ENCODE measurements around the gene SOCS7. TPM values are rescaled to one million over a fixed set of nuclear protein-coding genes. Genes with fewer than 3 reads are reported as not detected.

SOCS7 gene
- polyA plus RNA-seq, 3 donors: 0.14 to 13.2 (median 0.15) TPM

DNA sequence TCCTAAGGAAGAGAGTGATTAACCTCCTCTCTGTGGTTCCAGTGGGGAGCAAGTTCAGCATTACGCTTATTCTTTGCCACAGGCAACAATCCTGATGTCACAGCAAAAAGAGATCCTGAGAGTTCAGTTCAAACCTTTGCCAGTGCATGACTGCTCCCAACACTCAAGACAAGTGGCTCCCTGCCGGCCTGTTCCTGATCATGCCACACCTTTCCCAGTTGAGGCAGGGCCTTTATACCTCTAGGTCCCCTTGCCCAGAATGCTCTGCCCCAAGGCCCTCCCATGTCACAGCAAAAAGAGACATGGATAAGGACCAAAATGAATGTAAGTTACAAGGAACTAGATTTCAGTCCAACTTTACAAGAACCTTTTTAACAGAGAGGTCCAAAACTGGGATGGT lies 45.6 kb downstream of the SOCS7 start:
- Histone ChIP-seq H3K79me2 (ENCODE audit: insufficient read depth, low read length) (no peaks in the 10 kb centered on the region), H3K36me3 (replicated peaks in 1 of 2; ENCODE audit: control insufficient read depth in 1 of 2, insufficient read depth in 2 of 2, low read length in 2 of 2) (peaks cover 51 to 82% of the 10 kb centered on the region in 2 donors), H3K4me2 (replicated peaks; ENCODE audit: extremely low read depth, low read length, poor library complexity, severe bottlenecking) (no peak overlapping the region), H2AFZ (ENCODE audit: insufficient read depth, low read depth, low read length, poor library complexity, severe bottlenecking) (no peak overlapping the region), H3K9me3 (replicated peaks in 1 of 2; ENCODE audit: control insufficient read depth in 1 of 2, insufficient read depth in 1 of 2, low read length in 2 of 2) (no peaks in the 10 kb centered on the region), H3K27ac (ENCODE audit: low read depth in 1 of 2, low read length in 2 of 2) (no peak overlapping the region), H3K27me3 (ENCODE audit: control insufficient read depth in 2 of 2, insufficient read depth in 2 of 2, low read length in 2 of 2) (no peaks in the 10 kb centered on the region), H3K4me1 (ENCODE audit: control insufficient read depth in 1 of 2, insufficient read depth in 2 of 2, low read length in 2 of 2) (no peaks in the 10 kb centered on the region), H4K20me1 (ENCODE audit: insufficient read depth, low read length) (no peaks in the 10 kb centered on the region), H3K9ac (ENCODE audit: insufficient read depth, low read length, poor library complexity, severe bottlenecking) (no peak overlapping the region), H3K4me3 (replicated peaks in 1 of 3; ENCODE audit: low read depth in 2 of 3, low read length in 3 of 3) (no peak overlapping the region)
- Mint-ChIP-seq H3K27me3 (ENCODE audit: low read depth in 3 of 3) (peaks cover 0 to 2% (median 0%) of the 10 kb centered on the region in 3 donors), H3K4me1 (peaks cover 4% of the 10 kb centered on the region), H3K36me3 (peaks cover 65 to 82% of the 10 kb centered on the region in 2 donors), H3K27ac (no peak overlapping the region), H3K4me3 (no peak overlapping the region), H3K9me3 (no peaks in the 10 kb centered on the region)
- WGBS (ENCODE audit: insufficient coverage): 100% methylated on average over 1 of the region's 2 CpGs
- intact Hi-C loops (cut with micrococcal nuclease): no loop called here
- TF ChIP-seq, protein P1, sequence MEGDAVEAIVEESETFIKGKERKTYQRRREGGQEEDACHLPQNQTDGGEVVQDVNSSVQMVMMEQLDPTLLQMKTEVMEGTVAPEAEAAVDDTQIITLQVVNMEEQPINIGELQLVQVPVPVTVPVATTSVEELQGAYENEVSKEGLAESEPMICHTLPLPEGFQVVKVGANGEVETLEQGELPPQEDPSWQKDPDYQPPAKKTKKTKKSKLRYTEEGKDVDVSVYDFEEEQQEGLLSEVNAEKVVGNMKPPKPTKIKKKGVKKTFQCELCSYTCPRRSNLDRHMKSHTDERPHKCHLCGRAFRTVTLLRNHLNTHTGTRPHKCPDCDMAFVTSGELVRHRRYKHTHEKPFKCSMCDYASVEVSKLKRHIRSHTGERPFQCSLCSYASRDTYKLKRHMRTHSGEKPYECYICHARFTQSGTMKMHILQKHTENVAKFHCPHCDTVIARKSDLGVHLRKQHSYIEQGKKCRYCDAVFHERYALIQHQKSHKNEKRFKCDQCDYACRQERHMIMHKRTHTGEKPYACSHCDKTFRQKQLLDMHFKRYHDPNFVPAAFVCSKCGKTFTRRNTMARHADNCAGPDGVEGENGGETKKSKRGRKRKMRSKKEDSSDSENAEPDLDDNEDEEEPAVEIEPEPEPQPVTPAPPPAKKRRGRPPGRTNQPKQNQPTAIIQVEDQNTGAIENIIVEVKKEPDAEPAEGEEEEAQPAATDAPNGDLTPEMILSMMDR (IDR thresholded peaks at IDR 0.05): no peak
- DNase-seq: no peak

DNA sequence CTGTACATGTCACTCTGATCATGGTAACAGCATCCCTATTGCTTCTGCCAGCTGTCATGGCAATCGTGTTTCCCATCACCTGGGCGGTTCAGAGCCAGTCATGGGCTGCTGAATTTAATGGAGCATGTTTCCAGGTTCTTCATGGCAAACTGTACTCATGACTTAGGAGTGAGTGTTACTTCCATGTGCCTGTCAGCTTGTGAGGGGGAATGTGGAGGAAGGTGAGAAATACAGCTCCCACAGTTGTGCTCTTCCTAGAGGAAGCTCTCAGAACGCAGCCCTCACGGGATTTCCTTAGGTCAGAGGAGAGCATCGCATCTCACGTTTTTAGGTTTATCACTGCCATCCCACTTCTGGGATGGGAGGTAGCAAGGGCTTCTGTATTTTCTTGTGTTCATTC lies 48.6 kb downstream of the SOCS7 start:
- no peaks in the 10 kb centered on the region for H3K9me3 Mint-ChIP-seq
- Histone ChIP-seq H3K9ac (ENCODE audit: insufficient read depth, low read length, poor library complexity, severe bottlenecking) (no peak overlapping the region), H3K9me3 (replicated peaks in 1 of 2; ENCODE audit: control insufficient read depth in 1 of 2, insufficient read depth in 1 of 2, low read length in 2 of 2) (no peaks in the 10 kb centered on the region), H3K79me2 (ENCODE audit: insufficient read depth, low read length) (no peaks in the 10 kb centered on the region), H3K4me2 (replicated peaks; ENCODE audit: extremely low read depth, low read length, poor library complexity, severe bottlenecking) (no peak overlapping the region), H3K36me3 (replicated peaks in 1 of 2; ENCODE audit: control insufficient read depth in 1 of 2, insufficient read depth in 2 of 2, low read length in 2 of 2) (peaks cover 49 to 68% of the 10 kb centered on the region in 2 donors), H4K20me1 (ENCODE audit: insufficient read depth, low read length) (no peaks in the 10 kb centered on the region), H2AFZ (ENCODE audit: insufficient read depth, low read depth, low read length, poor library complexity, severe bottlenecking) (no peak overlapping the region), H3K4me1 (ENCODE audit: control insufficient read depth in 1 of 2, insufficient read depth in 2 of 2, low read length in 2 of 2) (no peaks in the 10 kb centered on the region), H3K27ac (ENCODE audit: low read depth in 1 of 2, low read length in 2 of 2) (no peak overlapping the region), H3K27me3 (ENCODE audit: control insufficient read depth in 2 of 2, insufficient read depth in 2 of 2, low read length in 2 of 2) (no peaks in the 10 kb centered on the region), H3K4me3 (replicated peaks in 1 of 3; ENCODE audit: low read depth in 2 of 3, low read length in 3 of 3) (no peak overlapping the region)
- DNase-seq: no peak
- H3K27me3 Mint-ChIP-seq (ENCODE audit: low read depth in 3 of 3): no peaks in the 10 kb centered on the region
- TF ChIP-seq, protein P1 (IDR thresholded peaks at IDR 0.05): no peak
- H3K4me3 Mint-ChIP-seq: no peak overlapping the region
- intact Hi-C loops (cut with micrococcal nuclease): no loop called here
- H3K27ac Mint-ChIP-seq: no peak overlapping the region
- H3K36me3 Mint-ChIP-seq: peaks cover 68 to 70% of the 10 kb centered on the region in 2 donors
- 95% methylated on average over 2 of the region's 6 CpGs for WGBS (ENCODE audit: insufficient coverage)
- H3K4me1 Mint-ChIP-seq: peaks cover 4% of the 10 kb centered on the region
